HL-60 (cell line): ENCODE results near the gene LRCH4.
A peak's percentile ranks its signal among the peaks of the same experiment; 100 is the strongest.

Source experiments
- DNase-seq, 2 experiments: peaks; one replicate each; pipeline ENCODE4 v3.0.0-alpha.2; 2010 to 2020; ENCODE audit warnings: low read depth in 1 of 2, low spot score in 1 of 2
- H3K27ac ChIP-seq: fragments of 250-450 bp; sonication (Bioruptor Pico); replicated peaks from 2 replicates; pipeline ENCODE4 v1.5.1; 2020; ENCODE audit warnings: mild to moderate bottlenecking, moderate library complexity
- H3K27me3 ChIP-seq: fragments of 250-450 bp; sonication (Bioruptor Pico); 2 replicates; pipeline ENCODE4 v1.5.1; 2021; ENCODE audit warnings: mild to moderate bottlenecking, moderate library complexity; ENCODE audit not compliant: insufficient read depth, poor library complexity, severe bottlenecking
- H3K4me3 ChIP-seq: replicated peaks from 2 replicates; pipeline ENCODE4 v1.5.1; 2011; ENCODE audit warnings: mild to moderate bottlenecking, control low read depth, low read length; ENCODE audit not compliant: insufficient read depth
- GABPA ChIP-seq: IDR thresholded peaks from 2 replicates; pipeline ENCODE4 v1.6.1; 2012; ENCODE audit warnings: low read depth
- POLR2AphosphoS5 ChIP-seq: IDR thresholded peaks from 2 replicates; pipeline ENCODE4 v1.6.1; 2012; ENCODE audit warnings: low read depth
- SPI1 ChIP-seq: IDR thresholded peaks from 2 replicates; pipeline ENCODE4 v1.6.1; 2012; ENCODE audit warnings: low read depth, mild to moderate bottlenecking, borderline replicate concordance
- TF ChIP-seq, protein P1 (sequence below): IDR thresholded peaks from one replicate; pipeline ENCODE4 v1.5.1; 2011; ENCODE audit warnings: low read length, control low read depth, inconsistent platforms; ENCODE audit not compliant: insufficient read depth
- TF ChIP-seq, protein P2 (sequence below): IDR thresholded peaks from 2 replicates; pipeline ENCODE4 v1.6.1; 2012; ENCODE audit warnings: low read depth; ENCODE audit not compliant: insufficient replicate concordance

The LRCH4 gene

DNA sequence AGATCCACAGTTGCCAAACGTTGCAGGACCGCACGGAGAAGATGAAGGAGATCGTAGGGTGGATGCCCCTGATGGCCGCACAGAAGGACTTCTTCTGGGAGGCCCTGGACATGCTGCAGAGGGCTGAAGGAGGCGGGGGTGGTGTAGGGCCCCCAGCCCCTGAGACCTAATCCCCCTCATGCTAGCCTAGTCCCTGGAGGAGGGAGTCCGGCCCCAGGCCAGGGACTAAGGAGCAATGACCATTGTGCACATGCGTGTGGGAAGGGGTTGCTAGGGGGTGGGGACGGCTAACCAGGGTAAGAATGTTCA, 14.8 kb upstream of the LRCH4 start:
- no peak for DNase-seq
- Histone ChIP-seq H3K27ac (no peak overlapping the region), H3K4me3 (no peak overlapping the region), H3K27me3 (no peaks in the 10 kb centered on the region)
- no peak for TF ChIP-seq POLR2AphosphoS5

DNA sequence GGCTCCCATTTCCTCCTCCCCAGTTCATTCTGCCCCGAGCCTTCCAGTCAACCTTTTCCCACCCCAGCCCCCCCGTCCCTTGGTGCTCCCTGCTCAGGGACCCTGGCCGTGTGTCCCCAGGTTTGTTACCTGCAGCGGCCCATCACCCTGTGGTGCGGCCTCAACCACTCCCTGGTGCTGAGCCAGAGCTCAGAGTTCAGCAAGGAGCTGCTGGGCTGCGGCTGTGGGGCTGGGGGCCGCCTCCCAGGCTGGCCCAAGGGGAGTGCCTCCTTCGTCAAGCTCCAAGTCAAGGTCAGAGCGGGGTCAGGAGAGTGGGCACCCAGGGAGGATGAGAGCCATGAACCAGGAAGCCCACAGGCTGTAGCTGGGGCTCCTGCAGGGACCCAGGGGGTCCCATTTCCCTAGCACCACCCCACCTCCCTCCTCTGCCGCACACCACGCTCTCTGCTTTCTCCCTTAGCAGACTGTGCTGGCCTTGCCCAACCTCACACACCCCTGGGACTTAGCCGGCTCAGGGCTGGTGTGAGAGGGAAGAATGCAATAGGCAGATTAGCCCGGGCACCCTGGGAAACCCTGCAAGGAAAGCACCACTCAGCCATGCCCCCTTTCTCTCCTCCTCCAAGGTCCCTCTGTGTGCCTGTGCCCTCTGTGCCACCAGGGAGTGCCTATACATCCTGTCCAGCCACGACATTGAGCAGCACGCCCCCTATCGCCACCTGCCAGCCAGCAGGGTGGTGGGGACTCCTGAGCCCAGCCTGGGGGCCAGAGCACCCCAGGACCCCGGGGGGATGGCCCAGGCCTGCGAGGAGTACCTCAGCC, 14.2 kb upstream of the LRCH4 start:
- Histone ChIP-seq H3K4me3 (no peak overlapping the region), H3K27me3 (no peaks in the 10 kb centered on the region), H3K27ac (no peak overlapping the region)
- no peak for TF ChIP-seq GABPA
- TF ChIP-seq, protein P1, sequence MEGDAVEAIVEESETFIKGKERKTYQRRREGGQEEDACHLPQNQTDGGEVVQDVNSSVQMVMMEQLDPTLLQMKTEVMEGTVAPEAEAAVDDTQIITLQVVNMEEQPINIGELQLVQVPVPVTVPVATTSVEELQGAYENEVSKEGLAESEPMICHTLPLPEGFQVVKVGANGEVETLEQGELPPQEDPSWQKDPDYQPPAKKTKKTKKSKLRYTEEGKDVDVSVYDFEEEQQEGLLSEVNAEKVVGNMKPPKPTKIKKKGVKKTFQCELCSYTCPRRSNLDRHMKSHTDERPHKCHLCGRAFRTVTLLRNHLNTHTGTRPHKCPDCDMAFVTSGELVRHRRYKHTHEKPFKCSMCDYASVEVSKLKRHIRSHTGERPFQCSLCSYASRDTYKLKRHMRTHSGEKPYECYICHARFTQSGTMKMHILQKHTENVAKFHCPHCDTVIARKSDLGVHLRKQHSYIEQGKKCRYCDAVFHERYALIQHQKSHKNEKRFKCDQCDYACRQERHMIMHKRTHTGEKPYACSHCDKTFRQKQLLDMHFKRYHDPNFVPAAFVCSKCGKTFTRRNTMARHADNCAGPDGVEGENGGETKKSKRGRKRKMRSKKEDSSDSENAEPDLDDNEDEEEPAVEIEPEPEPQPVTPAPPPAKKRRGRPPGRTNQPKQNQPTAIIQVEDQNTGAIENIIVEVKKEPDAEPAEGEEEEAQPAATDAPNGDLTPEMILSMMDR, result peak; percentile 1
- no peak for TF ChIP-seq SPI1
- TF ChIP-seq, protein P2, sequence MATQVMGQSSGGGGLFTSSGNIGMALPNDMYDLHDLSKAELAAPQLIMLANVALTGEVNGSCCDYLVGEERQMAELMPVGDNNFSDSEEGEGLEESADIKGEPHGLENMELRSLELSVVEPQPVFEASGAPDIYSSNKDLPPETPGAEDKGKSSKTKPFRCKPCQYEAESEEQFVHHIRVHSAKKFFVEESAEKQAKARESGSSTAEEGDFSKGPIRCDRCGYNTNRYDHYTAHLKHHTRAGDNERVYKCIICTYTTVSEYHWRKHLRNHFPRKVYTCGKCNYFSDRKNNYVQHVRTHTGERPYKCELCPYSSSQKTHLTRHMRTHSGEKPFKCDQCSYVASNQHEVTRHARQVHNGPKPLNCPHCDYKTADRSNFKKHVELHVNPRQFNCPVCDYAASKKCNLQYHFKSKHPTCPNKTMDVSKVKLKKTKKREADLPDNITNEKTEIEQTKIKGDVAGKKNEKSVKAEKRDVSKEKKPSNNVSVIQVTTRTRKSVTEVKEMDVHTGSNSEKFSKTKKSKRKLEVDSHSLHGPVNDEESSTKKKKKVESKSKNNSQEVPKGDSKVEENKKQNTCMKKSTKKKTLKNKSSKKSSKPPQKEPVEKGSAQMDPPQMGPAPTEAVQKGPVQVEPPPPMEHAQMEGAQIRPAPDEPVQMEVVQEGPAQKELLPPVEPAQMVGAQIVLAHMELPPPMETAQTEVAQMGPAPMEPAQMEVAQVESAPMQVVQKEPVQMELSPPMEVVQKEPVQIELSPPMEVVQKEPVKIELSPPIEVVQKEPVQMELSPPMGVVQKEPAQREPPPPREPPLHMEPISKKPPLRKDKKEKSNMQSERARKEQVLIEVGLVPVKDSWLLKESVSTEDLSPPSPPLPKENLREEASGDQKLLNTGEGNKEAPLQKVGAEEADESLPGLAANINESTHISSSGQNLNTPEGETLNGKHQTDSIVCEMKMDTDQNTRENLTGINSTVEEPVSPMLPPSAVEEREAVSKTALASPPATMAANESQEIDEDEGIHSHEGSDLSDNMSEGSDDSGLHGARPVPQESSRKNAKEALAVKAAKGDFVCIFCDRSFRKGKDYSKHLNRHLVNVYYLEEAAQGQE, result no peak
- DNase-seq, result no peak

DNA sequence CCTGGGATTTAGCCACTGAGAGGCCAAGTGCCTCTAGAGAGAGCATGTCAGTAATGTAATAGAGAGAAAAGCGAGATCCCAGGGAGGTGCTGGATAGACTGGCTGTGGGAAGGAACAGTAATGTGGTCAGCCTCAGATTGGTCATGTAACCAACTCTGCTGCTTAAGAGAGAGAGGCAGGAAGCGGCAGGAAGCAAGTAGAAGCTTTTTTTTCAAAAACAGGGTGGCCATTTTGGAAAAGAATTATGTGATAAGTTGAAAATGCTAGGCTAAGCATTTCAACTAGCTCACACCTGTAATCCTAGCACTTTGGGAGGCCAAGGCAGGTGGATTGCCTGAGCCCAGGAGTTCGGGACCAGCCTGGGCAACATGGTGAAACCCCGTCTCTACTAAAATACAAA, 12.5 kb upstream of the LRCH4 start:
- Histone ChIP-seq H3K4me3 (no peak overlapping the region), H3K27me3 (no peaks in the 10 kb centered on the region), H3K27ac (no peak overlapping the region)
- TF ChIP-seq, protein P2, result no peak
- no peak for TF ChIP-seq SPI1
- no peak for DNase-seq

DNA sequence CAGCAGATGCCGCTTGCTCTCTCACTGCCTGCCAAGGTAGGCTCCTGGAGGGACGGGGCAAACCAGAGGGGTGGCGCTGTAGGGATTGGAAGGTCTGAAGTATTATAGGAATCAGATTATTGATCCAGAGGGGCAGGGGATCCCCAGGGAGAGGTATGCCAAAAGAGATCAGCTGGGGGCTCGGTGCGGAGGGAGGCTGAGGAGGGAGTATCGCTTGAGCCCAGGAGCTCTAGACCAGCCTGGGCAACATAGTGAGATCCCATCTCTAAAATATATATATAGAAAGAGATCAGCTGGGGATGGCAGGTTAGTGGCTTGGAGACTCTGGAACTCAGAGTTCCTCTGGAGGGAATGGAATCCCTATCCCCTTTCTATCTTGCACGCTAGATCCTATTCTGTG, 9.3 kb upstream of the LRCH4 start:
- no peak overlapping the region for H3K4me3 ChIP-seq
- H3K27me3 ChIP-seq, result no peaks in the 10 kb centered on the region
- no peak overlapping the region for H3K27ac ChIP-seq
- no peak for DNase-seq
- TF ChIP-seq SPI1, result no peak
- TF ChIP-seq GABPA, result no peak
- TF ChIP-seq POLR2AphosphoS5, result no peak
- TF ChIP-seq, protein P1, result no peak
- TF ChIP-seq, protein P2, result no peak
